ENCODE results near the gene TAS2R20. TPM values are rescaled to one million over a fixed set of nuclear protein-coding genes. Genes with fewer than 3 reads are reported as not detected.
A peak's percentile ranks its signal among the peaks of the same experiment; 100 is the strongest.

The TAS2R20 gene
- total and polyA plus RNA-seq, 2 of the 13 experiments (the other 11 are each of a cell fraction or from before 2014, with no cell fraction given), result 0.54 to 2.9 TPM

DNA sequence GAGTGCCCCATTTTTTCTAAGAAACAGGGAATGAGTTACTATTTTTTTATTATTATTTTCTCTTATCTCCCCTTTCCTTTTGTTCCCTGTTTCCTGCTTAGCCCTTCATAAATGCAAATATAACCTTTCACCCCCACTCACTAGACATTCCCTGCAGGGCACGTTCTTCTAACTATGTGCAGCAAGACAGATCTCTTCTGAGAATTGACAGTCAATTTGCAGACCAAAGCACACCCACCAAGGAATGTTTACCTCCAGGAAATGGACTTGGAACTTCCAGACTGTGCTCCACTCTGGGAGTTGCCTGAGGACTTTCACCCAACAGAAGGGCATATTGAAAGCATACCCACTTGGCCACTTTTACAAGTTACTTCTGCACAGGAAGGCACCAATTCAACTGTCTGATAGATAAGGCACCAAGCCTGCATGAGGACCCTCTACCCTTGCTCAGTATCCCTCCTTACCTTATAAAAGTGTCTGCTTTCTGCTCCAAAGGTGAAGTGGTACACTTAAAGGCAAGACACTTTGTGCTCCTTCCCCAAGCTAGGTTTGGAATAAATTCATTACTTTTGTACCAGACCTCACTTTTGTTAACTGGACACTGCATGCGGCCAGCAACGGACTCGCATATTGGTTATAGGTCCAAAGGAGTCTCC lies 17.8 kb upstream of the TAS2R20 start:
- BruUV-seq (replicated peaks), result no TSS peak
- DNase-seq (ENCODE audit: low spot score) (peak; percentile 85), ATAC-seq (peak; percentile 96), FAIRE-seq (peak; percentile 91)
- Histone ChIP-seq H3K27ac (ENCODE audit: extremely low read length, insufficient read depth, low read length) (peak overlapping the region; percentile 68), H3K4me1 (ENCODE audit: insufficient read depth, low read length) (peaks cover 46% of the 10 kb centered on the region), H3K27me3 (ENCODE audit: control insufficient read depth in 1 of 2, insufficient read depth in 2 of 2, low read length in 2 of 2) (no peaks in the 10 kb centered on the region), H3K4me3 (replicated peaks in 1 of 3; ENCODE audit: insufficient read depth in 1 of 3, low read depth in 2 of 3, low read length in 3 of 3) (no peak overlapping the region; a peak in 1 of 6 replicates), H3K79me2 (ENCODE audit: insufficient read depth, low read length) (no peaks in the 10 kb centered on the region), H3K9me3 (ENCODE audit: low read length) (no peaks in the 10 kb centered on the region), H3K4me2 (ENCODE audit: low read depth, low read length) (peak overlapping the region; percentile 61), H4K20me1 (ENCODE audit: insufficient read depth, low read length) (no peaks in the 10 kb centered on the region), H3K9ac (ENCODE audit: insufficient read depth, low read depth, low read length) (no peak overlapping the region), H2AFZ (ENCODE audit: low read length) (no peak overlapping the region), H3K36me3 (replicated peaks in 1 of 2; ENCODE audit: control insufficient read depth in 1 of 2, insufficient read depth in 2 of 2, low read length in 2 of 2) (no peaks in the 10 kb centered on the region; a peak in 1 of 5 replicates)
- WGBS (ENCODE audit: low lambda C conversion rate), result 61% methylated on average over 4 of the region's 4 CpGs
- POLR2A ChIA-PET, result no interaction called here
- CTCF ChIA-PET (ENCODE audit: low intra/inter-chr PET ratio, low total read pairs), result no interaction called here
- intact Hi-C loops (cut with micrococcal nuclease; ENCODE audit: unreplicated experiment) (no loop called here), in situ Hi-C loops (cut with HindIII; ENCODE audit: extremely low pct_ligation_motif_present, low pct_unique_long_range_greater_than_20kb) (loop anchor here (5.0 kb wide), 1 partner anchor 56 kb away; no protein-coding TSS in a partner anchor)
- TF ChIP-seq, protein P1, sequence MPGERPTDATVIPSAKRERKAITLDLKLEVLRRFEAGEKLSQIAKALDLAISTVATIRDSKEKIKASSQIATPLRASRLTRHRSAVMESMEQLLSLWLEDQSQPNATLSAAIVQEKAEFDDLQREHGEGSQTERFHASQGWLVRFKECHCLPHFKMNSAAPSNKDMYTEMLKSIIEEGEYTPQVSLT (CRISPR knock-in tag; IDR thresholded peaks at IDR 0.05; ENCODE audit: borderline replicate concordance, low read depth), result no peak
- TF ChIP-seq TEAD2 (CRISPR knock-in tag; IDR thresholded peaks at IDR 0.05) (no peak), ZBTB21 (CRISPR knock-in tag; IDR thresholded peaks at IDR 0.05) (no peak), ELF3 (CRISPR knock-in tag; IDR thresholded peaks at IDR 0.05) (peak; percentile 91), ZNF24 (IDR thresholded peaks at IDR 0.05) (no peak), NR2F1 (CRISPR knock-in tag; IDR thresholded peaks at IDR 0.05) (peak; percentile 60 to 85; a peak in 3 of 4 replicates), POLR2G (IDR thresholded peaks at IDR 0.05; ENCODE audit: low read depth, low read length) (no peak), ZNF629 (CRISPR knock-in tag; conservative IDR thresholded peaks at IDR 0.05) (peak; percentile 25; the same call in 1 of the 2 replicates)
- TF ChIP-seq, protein P2, sequence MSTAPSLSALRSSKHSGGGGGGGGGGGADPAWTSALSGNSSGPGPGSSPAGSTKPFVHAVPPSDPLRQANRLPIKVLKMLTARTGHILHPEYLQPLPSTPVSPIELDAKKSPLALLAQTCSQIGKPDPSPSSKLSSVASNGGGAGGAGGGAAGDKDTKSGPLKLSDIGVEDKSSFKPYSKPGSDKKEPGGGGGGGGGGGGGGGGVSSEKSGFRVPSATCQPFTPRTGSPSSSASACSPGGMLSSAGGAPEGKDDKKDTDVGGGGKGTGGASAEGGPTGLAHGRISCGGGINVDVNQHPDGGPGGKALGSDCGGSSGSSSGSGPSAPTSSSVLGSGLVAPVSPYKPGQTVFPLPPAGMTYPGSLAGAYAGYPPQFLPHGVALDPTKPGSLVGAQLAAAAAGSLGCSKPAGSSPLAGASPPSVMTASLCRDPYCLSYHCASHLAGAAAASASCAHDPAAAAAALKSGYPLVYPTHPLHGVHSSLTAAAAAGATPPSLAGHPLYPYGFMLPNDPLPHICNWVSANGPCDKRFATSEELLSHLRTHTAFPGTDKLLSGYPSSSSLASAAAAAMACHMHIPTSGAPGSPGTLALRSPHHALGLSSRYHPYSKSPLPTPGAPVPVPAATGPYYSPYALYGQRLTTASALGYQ (CRISPR knock-in tag; IDR thresholded peaks at IDR 0.05), result peak; percentile 81; the same call in 1 of the 2 replicates
- TF ChIP-seq, protein P3, sequence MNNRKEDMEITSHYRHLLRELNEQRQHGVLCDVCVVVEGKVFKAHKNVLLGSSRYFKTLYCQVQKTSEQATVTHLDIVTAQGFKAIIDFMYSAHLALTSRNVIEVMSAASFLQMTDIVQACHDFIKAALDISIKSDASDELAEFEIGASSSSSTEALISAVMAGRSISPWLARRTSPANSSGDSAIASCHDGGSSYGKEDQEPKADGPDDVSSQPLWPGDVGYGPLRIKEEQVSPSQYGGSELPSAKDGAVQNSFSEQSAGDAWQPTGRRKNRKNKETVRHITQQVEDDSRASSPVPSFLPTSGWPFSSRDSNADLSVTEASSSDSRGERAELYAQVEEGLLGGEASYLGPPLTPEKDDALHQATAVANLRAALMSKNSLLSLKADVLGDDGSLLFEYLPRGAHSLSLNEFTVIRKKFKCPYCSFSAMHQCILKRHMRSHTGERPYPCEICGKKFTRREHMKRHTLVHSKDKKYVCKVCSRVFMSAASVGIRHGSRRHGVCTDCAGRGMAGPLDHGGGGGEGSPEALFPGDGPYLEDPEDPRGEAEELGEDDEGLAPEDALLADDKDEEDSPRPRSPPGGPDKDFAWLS (CRISPR knock-in tag; IDR thresholded peaks at IDR 0.05; ENCODE audit: borderline replicate concordance), result no peak
- TF ChIP-seq, protein P4, sequence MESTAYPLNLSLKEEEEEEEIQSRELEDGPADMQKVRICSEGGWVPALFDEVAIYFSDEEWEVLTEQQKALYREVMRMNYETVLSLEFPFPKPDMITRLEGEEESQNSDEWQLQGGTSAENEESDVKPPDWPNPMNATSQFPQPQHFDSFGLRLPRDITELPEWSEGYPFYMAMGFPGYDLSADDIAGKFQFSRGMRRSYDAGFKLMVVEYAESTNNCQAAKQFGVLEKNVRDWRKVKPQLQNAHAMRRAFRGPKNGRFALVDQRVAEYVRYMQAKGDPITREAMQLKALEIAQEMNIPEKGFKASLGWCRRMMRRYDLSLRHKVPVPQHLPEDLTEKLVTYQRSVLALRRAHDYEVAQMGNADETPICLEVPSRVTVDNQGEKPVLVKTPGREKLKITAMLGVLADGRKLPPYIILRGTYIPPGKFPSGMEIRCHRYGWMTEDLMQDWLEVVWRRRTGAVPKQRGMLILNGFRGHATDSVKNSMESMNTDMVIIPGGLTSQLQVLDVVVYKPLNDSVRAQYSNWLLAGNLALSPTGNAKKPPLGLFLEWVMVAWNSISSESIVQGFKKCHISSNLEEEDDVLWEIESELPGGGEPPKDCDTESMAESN (CRISPR knock-in tag; conservative IDR thresholded peaks at IDR 0.05), result no peak
- TF ChIP-seq, protein P5, sequence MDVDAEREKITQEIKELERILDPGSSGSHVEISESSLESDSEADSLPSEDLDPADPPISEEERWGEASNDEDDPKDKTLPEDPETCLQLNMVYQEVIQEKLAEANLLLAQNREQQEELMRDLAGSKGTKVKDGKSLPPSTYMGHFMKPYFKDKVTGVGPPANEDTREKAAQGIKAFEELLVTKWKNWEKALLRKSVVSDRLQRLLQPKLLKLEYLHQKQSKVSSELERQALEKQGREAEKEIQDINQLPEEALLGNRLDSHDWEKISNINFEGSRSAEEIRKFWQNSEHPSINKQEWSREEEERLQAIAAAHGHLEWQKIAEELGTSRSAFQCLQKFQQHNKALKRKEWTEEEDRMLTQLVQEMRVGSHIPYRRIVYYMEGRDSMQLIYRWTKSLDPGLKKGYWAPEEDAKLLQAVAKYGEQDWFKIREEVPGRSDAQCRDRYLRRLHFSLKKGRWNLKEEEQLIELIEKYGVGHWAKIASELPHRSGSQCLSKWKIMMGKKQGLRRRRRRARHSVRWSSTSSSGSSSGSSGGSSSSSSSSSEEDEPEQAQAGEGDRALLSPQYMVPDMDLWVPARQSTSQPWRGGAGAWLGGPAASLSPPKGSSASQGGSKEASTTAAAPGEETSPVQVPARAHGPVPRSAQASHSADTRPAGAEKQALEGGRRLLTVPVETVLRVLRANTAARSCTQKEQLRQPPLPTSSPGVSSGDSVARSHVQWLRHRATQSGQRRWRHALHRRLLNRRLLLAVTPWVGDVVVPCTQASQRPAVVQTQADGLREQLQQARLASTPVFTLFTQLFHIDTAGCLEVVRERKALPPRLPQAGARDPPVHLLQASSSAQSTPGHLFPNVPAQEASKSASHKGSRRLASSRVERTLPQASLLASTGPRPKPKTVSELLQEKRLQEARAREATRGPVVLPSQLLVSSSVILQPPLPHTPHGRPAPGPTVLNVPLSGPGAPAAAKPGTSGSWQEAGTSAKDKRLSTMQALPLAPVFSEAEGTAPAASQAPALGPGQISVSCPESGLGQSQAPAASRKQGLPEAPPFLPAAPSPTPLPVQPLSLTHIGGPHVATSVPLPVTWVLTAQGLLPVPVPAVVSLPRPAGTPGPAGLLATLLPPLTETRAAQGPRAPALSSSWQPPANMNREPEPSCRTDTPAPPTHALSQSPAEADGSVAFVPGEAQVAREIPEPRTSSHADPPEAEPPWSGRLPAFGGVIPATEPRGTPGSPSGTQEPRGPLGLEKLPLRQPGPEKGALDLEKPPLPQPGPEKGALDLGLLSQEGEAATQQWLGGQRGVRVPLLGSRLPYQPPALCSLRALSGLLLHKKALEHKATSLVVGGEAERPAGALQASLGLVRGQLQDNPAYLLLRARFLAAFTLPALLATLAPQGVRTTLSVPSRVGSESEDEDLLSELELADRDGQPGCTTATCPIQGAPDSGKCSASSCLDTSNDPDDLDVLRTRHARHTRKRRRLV (CRISPR knock-in tag; IDR thresholded peaks at IDR 0.05), result no peak

Measured in HepG2 (cell line).